ENCODE measurements around the gene CRACDL. TPM values are rescaled to one million over a fixed set of nuclear protein-coding genes. Genes with fewer than 3 reads are reported as not detected.

The CRACDL gene
- total RNA-seq, 1 donor from 2014 or later: 10.7 TPM

DNA sequence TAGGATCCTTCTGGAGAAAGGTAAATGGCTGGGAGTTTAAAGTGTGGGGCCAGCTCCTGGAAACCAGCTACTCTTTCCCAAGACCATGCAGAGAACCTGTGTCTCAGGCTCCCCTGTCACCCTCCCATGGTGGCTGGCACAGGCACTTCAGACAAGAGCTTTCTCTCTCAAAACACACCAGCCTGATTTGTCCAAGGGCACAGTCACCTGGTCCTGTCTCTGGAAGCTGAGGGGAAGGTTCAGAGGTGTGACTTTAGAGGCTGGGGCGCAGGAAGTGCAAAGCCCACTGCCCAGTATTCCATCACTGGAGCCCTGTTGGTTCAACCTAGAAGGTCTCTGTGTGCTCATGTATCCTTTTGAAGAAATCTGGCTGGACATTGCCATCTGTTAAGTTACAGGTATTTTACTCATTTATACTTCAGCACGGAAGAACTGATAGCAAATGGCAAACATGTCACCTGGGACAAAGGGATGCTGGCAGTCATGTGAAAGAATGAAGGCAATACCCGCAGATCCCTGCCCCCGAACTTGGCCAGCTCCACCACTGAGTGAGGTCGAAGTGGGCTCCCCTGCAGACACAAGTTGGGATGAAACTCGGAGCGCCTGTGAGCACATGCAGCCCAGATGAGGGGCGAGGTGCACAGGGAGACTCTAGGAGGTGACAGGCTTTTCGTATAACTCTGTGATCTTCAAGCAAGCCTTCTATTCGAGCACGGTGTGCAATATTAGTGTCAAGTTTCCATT, 108.2 kb downstream of the CRACDL start:
- DNase-seq (ENCODE audit: extremely low read depth, low read depth, low spot score): no peak

DNA sequence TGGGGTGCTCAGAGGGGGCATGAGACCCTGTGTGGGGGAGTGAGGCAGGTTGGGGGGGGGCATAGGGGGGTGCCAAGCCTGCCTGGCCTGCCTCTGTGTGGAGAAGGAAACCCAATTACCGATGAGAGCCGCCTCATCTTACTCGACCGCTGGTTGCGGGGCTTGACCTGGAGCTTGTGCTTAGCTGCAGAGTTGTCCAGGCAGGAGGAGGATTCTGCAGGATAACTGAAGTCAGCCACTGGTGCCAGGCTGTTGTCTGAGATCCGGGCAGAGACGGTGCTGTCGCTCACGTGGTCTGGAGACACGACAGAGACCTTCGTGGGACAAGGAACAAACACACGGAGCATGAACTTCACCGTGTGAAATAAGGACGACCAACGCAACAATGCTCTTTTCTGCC, 109.2 kb downstream of the CRACDL start:
- no peak for DNase-seq (ENCODE audit: extremely low read depth, low read depth, low spot score)

GRCh38 chr2:98825858-98826257, 110.2 kb downstream of the CRACDL start:
- no peak for DNase-seq (ENCODE audit: extremely low read depth, low read depth, low spot score)

DNA sequence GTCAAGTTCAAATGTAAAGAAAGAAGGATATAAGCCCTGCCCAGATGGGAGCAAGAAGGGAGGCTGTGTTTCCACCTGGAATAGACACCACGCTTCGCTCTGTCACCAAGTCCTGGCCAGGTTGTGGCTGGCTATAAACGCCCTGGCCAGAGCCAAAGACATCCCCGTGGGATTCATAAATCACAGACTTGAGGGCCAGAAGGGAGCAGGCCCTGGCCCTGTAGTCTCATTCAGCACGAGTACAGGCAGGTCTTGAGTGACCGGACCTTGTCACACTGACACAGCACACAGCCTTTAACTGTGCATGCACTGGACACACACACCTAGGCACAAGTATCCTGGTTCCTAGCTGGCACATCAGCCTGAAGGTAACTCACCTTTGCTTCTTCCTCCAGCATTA, 110.6 kb downstream of the CRACDL start:
- DNase-seq (ENCODE audit: extremely low read depth, low read depth, low spot score): no peak

- no peak for DNase-seq (ENCODE audit: extremely low read depth, low read depth, low spot score)
Observed at GRCh38 chr2:98825020-98825350, 111.0 kb downstream of the CRACDL start.

- DNase-seq (ENCODE audit: extremely low read depth, low read depth, low spot score): no peak
Observed at GRCh38 chr2:98824256-98825019, 111.6 kb downstream of the CRACDL start.

DNA sequence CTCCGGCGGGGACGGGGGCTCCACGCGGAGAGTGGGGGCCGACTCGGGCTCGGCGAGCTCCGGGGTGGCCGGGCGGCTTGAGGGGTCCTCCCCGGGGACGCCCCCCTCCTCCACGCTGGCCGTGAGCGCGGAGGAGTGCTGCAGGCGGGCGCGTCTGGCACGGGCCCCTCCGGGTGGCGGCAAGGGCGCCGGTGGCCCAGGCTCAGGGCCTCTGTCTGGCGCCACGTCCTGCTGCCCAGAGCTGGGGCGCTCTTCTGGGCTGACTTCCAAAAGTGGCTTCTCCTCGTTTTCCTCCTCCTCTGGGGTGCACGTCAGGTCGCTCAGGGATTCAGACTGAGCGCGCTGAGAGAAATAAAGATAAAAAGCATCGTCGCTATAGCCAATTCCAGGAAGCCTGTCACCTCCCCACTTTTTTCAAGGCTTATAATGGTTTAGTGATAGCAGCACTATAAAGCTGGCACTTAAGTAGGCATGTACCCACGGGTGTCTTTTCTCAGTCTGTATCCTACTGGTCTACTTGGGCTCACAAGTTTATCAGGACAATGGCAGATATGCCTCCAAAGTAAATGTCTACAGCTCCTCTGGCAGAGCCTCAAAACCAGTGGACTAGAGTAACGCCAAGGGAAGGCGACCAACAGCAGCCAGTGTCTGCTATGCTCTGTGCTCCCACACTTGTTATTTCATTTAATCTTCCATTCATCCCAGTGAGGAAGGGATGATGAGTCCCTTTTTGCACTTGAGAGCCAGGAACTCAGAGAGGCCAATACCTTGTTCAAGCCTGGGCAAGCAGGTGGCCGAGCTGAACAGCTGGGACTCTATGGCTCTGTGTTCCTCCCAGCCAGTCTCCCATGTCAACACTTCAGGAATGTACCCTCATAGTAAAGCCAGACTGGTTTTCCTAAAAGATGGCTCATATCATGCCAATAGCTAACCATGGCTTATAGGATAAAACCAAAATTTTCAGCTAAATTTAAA, 112.5 kb downstream of the CRACDL start:
- no peak for DNase-seq (ENCODE audit: extremely low read depth, low read depth, low spot score)

DNA sequence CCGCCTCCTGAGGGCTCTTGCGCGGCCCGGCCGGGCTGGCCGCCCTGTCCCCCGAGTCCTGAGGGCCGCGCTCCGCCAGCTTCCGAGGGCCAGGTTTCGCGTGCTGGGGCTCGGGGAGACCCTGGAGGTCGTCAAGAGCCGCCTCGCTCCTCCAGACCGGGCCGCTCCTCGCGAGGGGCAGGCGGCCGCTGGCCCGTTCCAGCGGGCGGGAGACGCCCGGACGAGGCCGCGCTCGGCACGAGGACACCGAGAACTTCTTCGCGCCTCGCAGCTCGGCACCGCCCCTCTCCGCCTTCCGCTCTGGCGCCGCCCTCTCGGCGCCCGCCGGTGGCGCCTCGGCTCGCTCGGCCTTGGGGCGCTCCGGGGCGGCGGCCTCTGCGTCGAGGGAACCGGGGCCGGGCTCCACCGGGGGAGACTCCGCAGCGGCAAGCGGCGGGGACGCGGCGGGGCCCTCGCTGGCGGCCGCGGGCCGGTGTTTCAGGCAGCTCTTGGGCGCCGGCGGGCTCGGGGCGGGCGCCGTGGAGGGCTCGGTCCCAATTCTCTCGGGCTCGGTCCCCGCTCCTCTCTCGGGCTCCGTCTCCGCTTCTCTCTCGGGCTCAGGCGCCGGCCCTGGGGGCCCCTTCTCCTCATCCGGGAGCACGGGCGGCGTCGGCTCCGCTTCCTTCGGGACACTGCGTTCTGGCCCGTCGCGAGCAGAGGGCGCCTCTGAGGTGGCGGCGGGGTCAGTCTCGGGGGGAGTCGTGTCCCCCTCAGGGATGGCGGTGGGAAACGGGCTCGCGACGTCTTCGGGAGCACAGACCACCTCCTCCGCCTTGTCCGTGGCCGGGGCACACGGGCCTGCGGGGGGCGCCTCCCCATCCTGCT, 113.5 kb downstream of the CRACDL start:
- no peak for DNase-seq (ENCODE audit: extremely low read depth, low read depth, low spot score)

GRCh38 chr2:98821629-98822135, 114.3 kb downstream of the CRACDL start:
- no peak for DNase-seq (ENCODE audit: extremely low read depth, low read depth, low spot score)

DNA sequence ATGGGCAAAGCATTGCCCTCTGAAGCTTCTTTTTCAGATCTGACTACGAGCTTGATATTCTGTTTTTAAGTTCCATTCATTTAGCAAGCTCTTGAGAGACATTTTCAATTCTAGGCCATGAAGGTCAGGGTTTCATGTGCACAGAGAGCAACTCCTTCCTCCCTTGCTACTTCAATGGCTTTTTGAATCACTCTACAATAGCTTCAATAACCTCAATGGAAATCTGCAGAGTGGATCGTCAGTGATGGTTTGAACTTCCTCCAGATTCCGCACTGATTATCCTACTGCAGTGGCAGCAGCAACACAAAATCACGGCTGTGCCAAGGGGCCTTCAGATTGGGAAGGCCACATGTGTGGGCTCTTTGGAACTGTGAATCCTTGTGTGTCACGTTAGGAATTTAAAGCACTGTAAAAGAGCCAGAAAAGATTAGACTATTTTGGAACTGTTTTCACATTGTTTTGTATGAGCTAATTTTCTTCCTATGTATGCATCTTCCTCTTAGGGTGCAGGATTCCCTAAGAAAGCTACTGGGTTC, 116.7 kb downstream of the CRACDL start:
- DNase-seq (ENCODE audit: extremely low read depth, low read depth, low spot score): no peak

DNA sequence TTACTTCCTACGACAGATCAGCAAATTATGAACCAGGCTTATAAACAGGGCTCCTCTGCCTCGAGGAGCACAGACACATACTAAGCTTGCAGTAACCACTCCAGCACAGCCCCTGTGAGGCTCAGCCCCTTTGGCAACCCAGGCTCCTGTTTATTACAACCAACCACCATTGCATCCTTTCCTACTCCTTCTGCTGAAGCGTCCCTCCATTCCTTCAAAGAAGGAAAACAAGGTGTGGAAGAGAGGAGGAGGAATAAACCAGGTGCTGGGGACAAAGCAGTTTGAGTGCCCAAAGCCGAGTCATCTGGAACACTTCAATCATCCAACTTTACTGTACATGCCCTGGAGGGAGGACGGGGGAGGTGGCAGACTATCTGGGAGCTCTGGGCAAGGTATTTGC, 117.9 kb downstream of the CRACDL start:
- DNase-seq (ENCODE audit: extremely low read depth, low read depth, low spot score): no peak

GRCh38 chr2:98816281-98816680, 119.7 kb downstream of the CRACDL start:
- no peak for DNase-seq (ENCODE audit: extremely low read depth, low read depth, low spot score)

- no peak for DNase-seq (ENCODE audit: extremely low read depth, low read depth, low spot score)
Observed at GRCh38 chr2:98815795-98816194, 120.2 kb downstream of the CRACDL start.

DNA sequence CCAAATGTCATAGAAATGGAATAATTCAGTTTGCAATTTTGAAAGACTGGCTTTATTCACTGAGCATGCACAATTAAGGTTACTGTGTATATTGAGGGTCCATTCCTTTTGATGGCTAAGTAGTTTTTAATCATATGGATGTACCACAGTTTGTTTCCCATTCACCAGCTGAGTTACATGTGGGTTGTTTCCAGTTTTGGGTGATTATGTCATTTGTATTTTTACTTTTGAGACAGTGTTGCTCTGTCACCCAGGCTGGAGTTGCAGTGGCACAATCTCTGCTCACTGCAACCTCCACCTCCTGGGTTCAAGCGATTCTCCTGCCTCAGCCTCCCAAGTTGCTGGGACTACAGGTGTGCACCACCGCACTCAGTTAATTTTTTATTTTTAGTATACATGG, 124.3 kb downstream of the CRACDL start:
- DNase-seq (ENCODE audit: extremely low read depth, low read depth, low spot score): no peak

GRCh38 chr2:98810588-98810928, 125.5 kb downstream of the CRACDL start:
- no peak for DNase-seq (ENCODE audit: extremely low read depth, low read depth, low spot score)

DNA sequence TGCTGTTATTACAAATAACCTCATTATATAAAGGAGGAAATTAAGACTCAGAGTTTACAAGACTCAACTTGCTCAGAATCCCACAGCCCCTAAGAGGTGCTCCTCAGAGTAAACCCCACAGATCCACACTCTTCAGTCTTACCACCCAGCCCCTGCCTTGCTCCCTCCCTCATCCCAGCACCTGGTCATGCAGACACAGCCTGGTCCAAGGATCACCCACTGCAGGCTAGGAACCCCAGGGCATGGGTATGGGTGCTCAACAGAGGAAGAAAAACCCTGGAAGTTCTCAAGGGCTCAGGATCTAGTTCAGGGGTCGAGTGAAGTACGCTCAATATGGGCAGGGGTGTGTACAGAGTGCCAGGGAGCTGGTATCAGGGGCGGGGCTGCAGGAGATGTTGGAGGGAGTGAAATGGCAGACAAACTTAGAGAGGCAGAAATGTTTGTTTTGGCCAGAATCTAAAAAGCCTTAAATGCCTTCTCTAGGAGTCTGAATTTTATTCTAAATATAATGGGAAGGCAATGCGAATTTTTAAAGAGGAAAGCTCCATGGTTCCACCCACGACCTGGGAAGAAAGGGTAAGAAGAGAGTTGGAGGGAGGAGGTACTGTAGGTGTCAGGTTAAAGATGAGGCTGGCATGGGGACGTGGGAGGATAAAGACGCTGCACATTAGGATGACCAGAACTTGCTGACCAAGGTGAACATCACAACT, 126.0 kb downstream of the CRACDL start:
- no peak for DNase-seq (ENCODE audit: extremely low read depth, low read depth, low spot score)

DNA sequence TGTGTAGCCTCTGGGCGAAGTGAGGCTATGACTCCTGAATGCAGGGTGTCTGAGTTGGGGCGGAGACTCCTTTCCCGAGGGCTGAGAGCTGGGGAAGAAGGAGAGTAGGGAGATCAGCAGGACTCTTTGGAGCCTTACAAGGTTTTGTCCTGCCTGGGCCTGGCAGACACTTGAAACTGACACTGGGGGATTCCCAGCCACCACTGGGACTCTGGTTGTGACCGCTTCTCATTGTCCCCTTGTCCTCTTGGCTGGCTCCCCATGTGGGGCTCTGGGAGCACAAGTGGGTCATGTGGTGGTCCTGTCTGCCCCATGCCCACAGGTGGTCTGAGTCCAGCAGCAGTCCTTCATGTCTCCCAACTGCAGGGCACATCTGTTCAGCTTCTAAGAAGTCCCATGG, 126.9 kb downstream of the CRACDL start:
- no peak for DNase-seq (ENCODE audit: extremely low read depth, low read depth, low spot score)

- DNase-seq (ENCODE audit: extremely low read depth, low read depth, low spot score): no peak
Observed at GRCh38 chr2:98808546-98808945, 127.5 kb downstream of the CRACDL start.

GRCh38 chr2:98807929-98808328, 128.1 kb downstream of the CRACDL start:
- no peak for DNase-seq (ENCODE audit: extremely low read depth, low read depth, low spot score)

All from glomerular endothelial cell (primary cell).